Adipose tissue (tissue), 3 donors: ENCODE measurements around the gene CFAP46. TPM values are rescaled to one million over a fixed set of nuclear protein-coding genes. Genes with fewer than 3 reads are reported as not detected.

Experiments
- H3K27ac ChIP-seq: one replicate; pipeline ENCODE4 v1.5.1; 2013; ENCODE audit warnings: low read depth, low read length
- WGBS, 3 donors: extraction: QIAGEN DNeasy Blood & Tissue Kit; methylation state at CpG; one replicate each; pipeline ENCODE4 v1.1.7; 2013; 5-methylcytosine and 5-hydroxymethylcytosine counted together
- polyA plus RNA-seq, 3 donors: library from polyadenylated mRNA; stranded (reverse); fragments of 200-250 nt; gene quantifications; one replicate each; pipeline ENCODE4 v1.2.3, GENCODE V29; 2013
- donor health status: healthy with polysubstance abuse.
- donor health status: Bipolar disorder and iron deficiency.
- donor health status: healthy.

The CFAP46 gene
- polyA plus RNA-seq, 3 donors: 0.13 to 0.38 TPM; not detected in 1

GRCh38 chr10:132981173-132981555 lies 38.8 kb upstream of the CFAP46 start:
- WGBS, 3 donors: 69 to 70% (median 70%) methylated on average over 17 of the region's 17 CpGs
- H3K27ac ChIP-seq: no peak overlapping the region

GRCh38 chr10:132980426-132981172 lies 38.2 kb upstream of the CFAP46 start:
- 78 to 90% (median 83%) methylated on average over 41 of the region's 41 CpGs for WGBS, 3 donors

GRCh38 chr10:132979491-132980425 lies 37.4 kb upstream of the CFAP46 start:
- 51 to 78% (median 72%) methylated on average over 24 of the region's 24 CpGs for WGBS, 3 donors
- no peak overlapping the region for H3K27ac ChIP-seq

More at GRCh38 chr10:132980426-132981172, 38.2 kb upstream of the CFAP46 start:
- no peak overlapping the region for H3K27ac ChIP-seq

- no peak overlapping the region for H3K27ac ChIP-seq
- 75 to 88% (median 87%) methylated on average over 9 of the region's 9 CpGs for WGBS, 3 donors
Measured at GRCh38 chr10:132978542-132978941, 36.2 kb upstream of the CFAP46 start.

- H3K27ac ChIP-seq: no peak overlapping the region
- 65 to 74% (median 69%) methylated on average over 27 of the region's 27 CpGs for WGBS, 3 donors
Measured at GRCh38 chr10:132977807-132978206, 35.4 kb upstream of the CFAP46 start.

GRCh38 chr10:132977076-132977475 lies 34.7 kb upstream of the CFAP46 start:
- no peak overlapping the region for H3K27ac ChIP-seq
- WGBS, 3 donors: 88 to 95% (median 93%) methylated on average over 25 of the region's 25 CpGs

- WGBS, 3 donors: 63 to 70% (median 65%) methylated on average over 30 of the region's 30 CpGs
- no peak overlapping the region for H3K27ac ChIP-seq
Measured at GRCh38 chr10:132975831-132976682, 33.7 kb upstream of the CFAP46 start.

GRCh38 chr10:132974886-132975830 lies 32.8 kb upstream of the CFAP46 start:
- 57 to 58% (median 58%) methylated on average over 28 of the region's 28 CpGs for WGBS, 3 donors
- H3K27ac ChIP-seq: no peak overlapping the region

GRCh38 chr10:132974249-132974796 lies 32.0 kb upstream of the CFAP46 start:
- 56 to 88% (median 85%) methylated on average over 26 to 29 of the region's 29 CpGs for WGBS, 3 donors
- H3K27ac ChIP-seq: no peak overlapping the region

GRCh38 chr10:132973903-132974241 lies 31.5 kb upstream of the CFAP46 start:
- 67 to 80% (median 76%) methylated on average over 8 of the region's 8 CpGs for WGBS, 3 donors
- no peak overlapping the region for H3K27ac ChIP-seq

GRCh38 chr10:132972986-132973902 lies 30.9 kb upstream of the CFAP46 start:
- 69 to 88% (median 83%) methylated on average over 28 of the region's 28 CpGs for WGBS, 3 donors
- no peak overlapping the region for H3K27ac ChIP-seq

GRCh38 chr10:132972149-132972985 lies 30.0 kb upstream of the CFAP46 start:
- H3K27ac ChIP-seq: no peak overlapping the region
- 60 to 77% (median 70%) methylated on average over 26 of the region's 26 CpGs for WGBS, 3 donors

- H3K27ac ChIP-seq: no peak overlapping the region
- WGBS, 3 donors: 33 to 50% (median 49%) methylated on average over 21 to 24 of the region's 24 CpGs
Measured at GRCh38 chr10:132971448-132972148, 29.2 kb upstream of the CFAP46 start.

- no peak overlapping the region for H3K27ac ChIP-seq
- 62 to 79% (median 77%) methylated on average over 22 of the region's 22 CpGs for WGBS, 3 donors
Measured at GRCh38 chr10:132970641-132971438, 28.5 kb upstream of the CFAP46 start.
